Bone marrow (tissue), 2 donors: Measurements from ENCODE around the gene FRMD6.

Experiments used
- DNase-seq, 2 donors: peaks; one replicate each; lab custom pipeline; 2025; lab: John Stamatoyannopoulos, UW

The FRMD6 gene

DNA sequence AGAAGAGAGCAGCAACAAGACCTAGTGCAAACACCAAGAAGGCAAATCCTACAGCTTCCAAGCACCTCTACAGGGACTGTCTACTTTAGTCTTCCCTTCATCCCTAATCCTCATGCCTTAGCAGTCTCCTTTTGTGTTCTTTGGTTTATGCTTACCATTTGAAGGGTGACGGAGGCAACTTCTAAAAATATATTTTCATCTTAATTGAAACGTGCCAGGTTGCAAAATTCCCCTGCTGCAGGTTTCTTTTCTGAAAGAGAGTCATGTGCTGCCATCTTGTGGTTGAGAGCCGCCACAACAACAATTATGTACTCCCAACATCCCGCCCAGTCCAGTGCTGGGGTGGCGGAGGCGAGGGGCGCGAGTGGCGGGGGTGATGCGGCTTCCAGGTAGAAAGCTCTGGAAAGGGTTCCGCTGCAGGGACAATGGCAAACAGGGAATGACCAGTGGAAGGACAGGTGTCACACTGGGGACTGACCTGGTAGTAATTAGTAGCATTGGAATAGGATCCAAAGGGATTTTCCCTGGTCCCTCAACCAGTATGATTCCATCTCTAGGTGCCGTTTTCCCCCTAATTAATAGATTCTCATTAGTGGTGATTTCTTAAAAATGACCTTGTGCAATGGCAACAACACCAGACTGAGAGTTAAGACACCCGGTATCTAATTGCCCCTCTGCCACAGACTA lies 128.4 kb downstream of the FRMD6 start:
- peak; percentile 5 to 56 for DNase-seq
